Adrenal gland (tissue), 5 donors: Measurements from ENCODE around the gene HID1.

Source experiments
- CTCF ChIP-seq, 6 experiments: fragments of 450-650 bp in 4 of 6; fragments of 200-600 bp in 2 of 6; sonication (generic) in 1 of 6; IDR thresholded peaks; 1 replicate in 5 of 6; 2 replicates in 1 of 6; pipeline versions ENCODE4 v1.5.1 to v1.8.0; 2016 to 2021; ENCODE audit warnings: antibody characterized with exemption in 6 of 6, mild to moderate bottlenecking in 2 of 6, moderate library complexity in 1 of 6
- POLR2A ChIP-seq, 2 donors: fragments of 450-650 bp; IDR thresholded peaks; one replicate each; pipeline ENCODE4 v1.6.1; 2017; ENCODE audit warnings: antibody characterized with exemption in 2 of 2, mild to moderate bottlenecking in 2 of 2, moderate library complexity in 1 of 2
- donor health status: DM: no; HTN: no; CAD: no.

- TF ChIP-seq CTCF (IDR thresholded peaks at IDR 0.05), result no peak
- no peak for TF ChIP-seq POLR2A (IDR thresholded peaks at IDR 0.05)
Measured at GRCh38 chr17:74921026-74921681, 51.4 kb downstream of the HID1 start.
